Measurements from ENCODE around the gene RAPGEF1.

RAPGEF1 gene

GRCh38 chr9:131585375-131585774 lies 154.5 kb downstream of the RAPGEF1 start:
- TF ChIP-seq CTCF (IDR thresholded peaks at IDR 0.05; ENCODE audit: low read depth, low read length, missing control alignments) = no peak
- no peak for DNase-seq (ENCODE audit: low read depth)
- in situ Hi-C loops (cut with HindIII; ENCODE audit: low sequenced_read_pairs) = no loop called here

GRCh38 chr9:131584858-131585257 lies 155.0 kb downstream of the RAPGEF1 start:
- H3K4me3 ChIP-seq (ENCODE audit: low read depth, low read length) = no peak overlapping the region
- in situ Hi-C loops (cut with HindIII; ENCODE audit: low sequenced_read_pairs) = no loop called here
- TF ChIP-seq CTCF (IDR thresholded peaks at IDR 0.05; ENCODE audit: low read depth, low read length, missing control alignments) = no peak

More at GRCh38 chr9:131585375-131585774, 154.5 kb downstream of the RAPGEF1 start:
- H3K4me3 ChIP-seq (ENCODE audit: low read depth, low read length) = no peak overlapping the region

GRCh38 chr9:131583836-131584555 lies 155.9 kb downstream of the RAPGEF1 start:
- in situ Hi-C loops (cut with HindIII; ENCODE audit: low sequenced_read_pairs) = no loop called here
- no peak overlapping the region for H3K4me3 ChIP-seq (ENCODE audit: low read depth, low read length)
- DNase-seq (ENCODE audit: low read depth) = no peak
- TF ChIP-seq CTCF (IDR thresholded peaks at IDR 0.05; ENCODE audit: low read depth, low read length, missing control alignments) = no peak

More at GRCh38 chr9:131584858-131585257, 155.0 kb downstream of the RAPGEF1 start:
- DNase-seq (ENCODE audit: low read depth) = no peak

- in situ Hi-C loops (cut with HindIII; ENCODE audit: low sequenced_read_pairs) = no loop called here
- no peak for TF ChIP-seq CTCF (IDR thresholded peaks at IDR 0.05; ENCODE audit: low read depth, low read length, missing control alignments)
- no peak overlapping the region for H3K4me3 ChIP-seq (ENCODE audit: low read depth, low read length)
- no peak for DNase-seq (ENCODE audit: low read depth)
Measured at GRCh38 chr9:131583337-131583645, 156.6 kb downstream of the RAPGEF1 start.

- DNase-seq (ENCODE audit: low read depth) = no peak
- no peak for TF ChIP-seq CTCF (IDR thresholded peaks at IDR 0.05; ENCODE audit: low read depth, low read length, missing control alignments)
- no peak overlapping the region for H3K4me3 ChIP-seq (ENCODE audit: low read depth, low read length)
- in situ Hi-C loops (cut with HindIII; ENCODE audit: low sequenced_read_pairs) = no loop called here
Measured at GRCh38 chr9:131582466-131583336, 157.2 kb downstream of the RAPGEF1 start.

- in situ Hi-C loops (cut with HindIII; ENCODE audit: low sequenced_read_pairs) = no loop called here
- no peak for TF ChIP-seq CTCF (IDR thresholded peaks at IDR 0.05; ENCODE audit: low read depth, low read length, missing control alignments)
- no peak for DNase-seq (ENCODE audit: low read depth)
- H3K4me3 ChIP-seq (ENCODE audit: low read depth, low read length) = no peak overlapping the region
Measured at GRCh38 chr9:131582056-131582455, 157.8 kb downstream of the RAPGEF1 start.

Data from astrocyte of the cerebellum (primary cell).